WERI-Rb-1 (cell line): ENCODE measurements around the gene HTN3.
"Not testable (repeated sequence)": the region's sequence is repeated elsewhere in the genome, so short reads cannot be mapped to it uniquely, and the experiment has no call there.

ENCODE experiments used
- DNase-seq: peaks from one replicate; pipeline ENCODE4 v3.0.0-alpha.2; 2020
- H3K27ac ChIP-seq: fragments of 250-450 bp; sonication (Bioruptor Pico); 2 replicates; pipeline ENCODE4 v1.5.1; 2020; ENCODE audit warnings: mild to moderate bottlenecking, moderate library complexity
- H3K27me3 ChIP-seq: fragments of 250-450 bp; sonication (Bioruptor Pico); 2 replicates; pipeline ENCODE4 v1.5.1; 2021; ENCODE audit warnings: mild to moderate bottlenecking, low read depth, moderate library complexity; ENCODE audit not compliant: insufficient read depth, severe bottlenecking
- H3K36me3 ChIP-seq: fragments of 250-450 bp; sonication (Bioruptor Pico); 2 replicates; pipeline ENCODE4 v1.5.1; 2020; ENCODE audit warnings: mild to moderate bottlenecking, moderate library complexity
- H3K4me3 ChIP-seq: 2 replicates; pipeline ENCODE4 v1.5.1; 2011; ENCODE audit warnings: low read depth, mild to moderate bottlenecking, control low read depth, low read length
- H3K9me3 ChIP-seq: fragments of 250-450 bp; sonication (Bioruptor Pico); 2 replicates; pipeline ENCODE4 v1.5.1; 2021; ENCODE audit warnings: mild to moderate bottlenecking, moderate library complexity; ENCODE audit not compliant: severe bottlenecking
- TF ChIP-seq, protein P1 (sequence below): IDR thresholded peaks from 2 replicates; pipeline ENCODE4 v1.5.1; 2011; ENCODE audit warnings: low read depth, mild to moderate bottlenecking, control low read depth, inconsistent platforms, low read length

The HTN3 gene

DNA sequence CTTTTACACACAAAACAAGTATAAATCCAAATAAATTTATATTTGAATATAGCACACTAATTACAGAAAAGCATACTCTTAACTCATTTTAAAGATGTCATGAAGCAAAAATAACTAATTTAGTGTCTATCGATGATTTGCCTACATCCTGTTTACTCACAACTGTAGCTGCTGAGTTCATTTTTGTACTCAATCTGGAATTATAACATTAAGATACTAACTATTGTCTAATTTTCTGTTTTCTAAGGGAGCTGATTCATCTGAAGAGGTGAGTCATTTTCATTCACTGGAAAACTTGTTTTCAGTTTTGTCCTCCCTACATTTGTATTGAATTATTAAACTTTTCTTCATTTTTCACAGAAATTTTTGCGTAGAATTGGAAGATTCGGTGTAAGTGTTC is 28.8 kb upstream of the HTN3 start:
- Histone ChIP-seq H3K36me3 (no peaks in the 10 kb centered on the region), H3K9me3 (no peaks in the 10 kb centered on the region), H3K27me3 (no peaks in the 10 kb centered on the region), H3K27ac (no peak overlapping the region), H3K4me3 (no peak overlapping the region)
- DNase-seq, result no peak
- TF ChIP-seq, protein P1, sequence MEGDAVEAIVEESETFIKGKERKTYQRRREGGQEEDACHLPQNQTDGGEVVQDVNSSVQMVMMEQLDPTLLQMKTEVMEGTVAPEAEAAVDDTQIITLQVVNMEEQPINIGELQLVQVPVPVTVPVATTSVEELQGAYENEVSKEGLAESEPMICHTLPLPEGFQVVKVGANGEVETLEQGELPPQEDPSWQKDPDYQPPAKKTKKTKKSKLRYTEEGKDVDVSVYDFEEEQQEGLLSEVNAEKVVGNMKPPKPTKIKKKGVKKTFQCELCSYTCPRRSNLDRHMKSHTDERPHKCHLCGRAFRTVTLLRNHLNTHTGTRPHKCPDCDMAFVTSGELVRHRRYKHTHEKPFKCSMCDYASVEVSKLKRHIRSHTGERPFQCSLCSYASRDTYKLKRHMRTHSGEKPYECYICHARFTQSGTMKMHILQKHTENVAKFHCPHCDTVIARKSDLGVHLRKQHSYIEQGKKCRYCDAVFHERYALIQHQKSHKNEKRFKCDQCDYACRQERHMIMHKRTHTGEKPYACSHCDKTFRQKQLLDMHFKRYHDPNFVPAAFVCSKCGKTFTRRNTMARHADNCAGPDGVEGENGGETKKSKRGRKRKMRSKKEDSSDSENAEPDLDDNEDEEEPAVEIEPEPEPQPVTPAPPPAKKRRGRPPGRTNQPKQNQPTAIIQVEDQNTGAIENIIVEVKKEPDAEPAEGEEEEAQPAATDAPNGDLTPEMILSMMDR, result no peak

DNA sequence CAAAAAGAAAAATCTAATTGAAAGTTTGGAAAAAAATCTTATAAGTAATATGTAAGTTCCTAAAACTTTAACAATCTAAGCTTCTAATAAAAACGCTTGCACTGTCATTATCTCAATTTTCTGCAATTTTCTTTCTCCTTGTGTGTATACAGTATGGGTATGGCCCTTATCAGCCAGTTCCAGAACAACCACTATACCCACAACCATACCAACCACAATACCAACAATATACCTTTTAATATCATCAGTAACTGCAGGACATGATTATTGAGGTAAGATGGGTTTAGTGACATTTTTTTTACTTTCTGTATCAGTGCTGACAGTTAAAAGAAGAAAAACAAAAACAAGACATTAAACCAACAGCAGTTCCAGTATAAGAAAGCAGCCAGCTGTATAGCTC is 27.5 kb upstream of the HTN3 start:
- DNase-seq, result no peak
- TF ChIP-seq, protein P1, result no peak
- Histone ChIP-seq H3K4me3 (no peak overlapping the region), H3K9me3 (no peaks in the 10 kb centered on the region), H3K27ac (no peak overlapping the region), H3K36me3 (no peaks in the 10 kb centered on the region), H3K27me3 (no peaks in the 10 kb centered on the region)

DNA sequence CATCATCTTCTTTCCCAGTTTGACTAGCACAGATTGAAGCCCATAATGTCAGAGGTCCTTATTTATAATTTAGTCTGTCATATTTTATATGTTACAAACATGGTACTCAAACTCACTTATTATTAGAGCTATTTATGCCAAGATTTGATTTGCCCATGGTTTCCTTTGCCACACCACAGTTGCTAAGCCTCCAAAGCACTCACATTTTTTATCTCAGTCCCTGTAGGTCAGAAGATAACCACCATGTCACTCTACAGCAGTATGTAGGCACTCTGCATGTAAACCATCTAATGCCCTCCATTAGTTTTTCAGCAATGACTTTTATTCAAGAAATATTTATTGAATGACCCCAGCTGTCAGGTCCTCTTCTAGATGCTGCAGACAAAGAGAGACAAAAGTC is 25.8 kb upstream of the HTN3 start:
- no peak overlapping the region for H3K4me3 ChIP-seq
- no peaks in the 10 kb centered on the region for H3K27me3 ChIP-seq
- H3K27ac ChIP-seq, result no peak overlapping the region
- H3K36me3 ChIP-seq, result no peaks in the 10 kb centered on the region
- TF ChIP-seq, protein P1, result no peak
- H3K9me3 ChIP-seq, result no peaks in the 10 kb centered on the region
- DNase-seq, result no peak

DNA sequence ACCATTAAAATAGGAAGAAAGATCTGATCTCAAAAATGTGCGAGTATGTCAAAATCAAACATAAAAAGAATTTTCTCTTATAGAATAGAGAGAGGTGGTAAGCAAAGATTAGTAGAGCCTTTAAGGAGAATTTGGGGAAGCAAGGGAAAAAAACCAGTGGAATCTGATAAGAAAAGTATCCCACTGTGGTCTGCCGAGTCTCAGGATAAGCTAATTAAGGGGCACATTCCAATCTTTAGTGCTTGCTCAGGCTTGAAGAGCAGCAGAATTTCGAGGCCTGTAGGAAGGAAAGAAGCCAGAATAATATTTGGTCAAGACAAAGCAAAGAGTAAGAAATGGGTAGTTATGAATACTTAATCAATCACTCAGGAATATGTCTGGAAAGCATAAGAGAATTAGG is 19.5 kb upstream of the HTN3 start:
- H3K4me3 ChIP-seq, result no peak overlapping the region
- no peaks in the 10 kb centered on the region for H3K36me3 ChIP-seq
- no peak for DNase-seq
- TF ChIP-seq, protein P1, result no peak
- H3K27ac ChIP-seq, result no peak overlapping the region
- H3K27me3 ChIP-seq, result no peaks in the 10 kb centered on the region
- H3K9me3 ChIP-seq, result no peaks in the 10 kb centered on the region

DNA sequence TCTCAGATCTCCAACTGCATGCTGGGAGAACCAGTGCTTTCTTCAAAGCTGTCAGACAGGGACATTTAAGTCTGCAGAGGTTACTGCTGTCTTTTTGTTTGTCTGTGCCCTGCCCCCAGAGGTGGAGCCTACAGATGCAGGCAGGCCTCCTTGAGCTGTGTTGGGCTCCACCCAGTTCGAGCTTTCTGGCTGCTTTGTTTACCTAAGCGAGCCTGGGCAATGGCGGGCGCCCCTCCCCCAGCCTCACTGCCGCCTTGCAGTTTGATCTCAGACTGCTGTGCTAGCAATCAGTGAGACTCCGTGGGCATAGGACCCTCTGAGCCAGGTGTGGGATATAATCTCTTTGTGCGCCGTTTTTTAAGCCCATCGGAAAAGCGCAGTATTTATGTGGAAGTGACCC is 9.3 kb upstream of the HTN3 start:
- H3K27ac ChIP-seq, H3K4me3 ChIP-seq, H3K9me3 ChIP-seq, H3K36me3 ChIP-seq, DNase-seq, H3K27me3 ChIP-seq: not testable (repeated sequence)

DNA sequence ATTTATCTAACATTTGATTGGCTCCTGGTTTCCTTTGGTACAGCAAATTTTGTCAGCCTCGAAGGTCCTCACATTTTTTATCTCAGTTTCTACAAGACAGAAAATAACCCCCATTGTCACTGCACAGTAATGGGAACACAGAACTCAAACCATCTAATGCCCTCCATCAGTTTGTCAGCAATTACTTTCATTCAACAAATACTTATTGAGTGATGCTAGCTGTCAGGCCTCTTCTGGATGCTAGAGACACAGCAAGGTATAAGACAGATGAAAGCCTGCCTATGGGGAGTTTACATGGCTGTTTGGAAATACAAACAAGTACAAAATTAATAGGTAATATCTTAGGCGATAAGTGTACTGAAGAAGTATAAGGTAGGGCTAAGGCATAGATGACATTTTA is 5.0 kb upstream of the HTN3 start:
- no peaks in the 10 kb centered on the region for H3K9me3 ChIP-seq
- TF ChIP-seq, protein P1, result no peak

More for the DNA sequence above, 5.0 kb upstream of the HTN3 start:
- Histone ChIP-seq H3K27me3 (no peaks in the 10 kb centered on the region), H3K36me3 (no peaks in the 10 kb centered on the region), H3K4me3 (no peak overlapping the region), H3K27ac (no peak overlapping the region)
- no peak for DNase-seq
